Measurements from ENCODE around the gene CBLN3.

DNA sequence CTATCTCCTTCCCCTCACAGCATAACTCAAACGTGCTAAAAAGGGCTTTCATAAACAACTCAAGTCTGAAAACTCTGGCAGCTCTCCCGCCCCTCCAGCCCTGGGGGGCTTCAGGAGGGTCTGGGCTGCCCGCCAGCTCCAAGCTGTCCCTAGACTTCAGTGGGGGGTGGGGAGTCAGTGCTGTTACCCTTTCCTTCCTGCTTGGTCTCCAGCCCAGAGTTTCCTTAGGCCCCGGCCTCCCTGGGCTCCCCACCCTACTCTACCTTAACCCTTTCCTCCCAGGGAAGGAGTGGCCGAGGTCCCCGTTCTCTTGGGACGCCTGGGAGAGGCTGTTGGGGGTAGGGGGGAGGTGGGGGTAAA is 31.2 kb downstream of the CBLN3 start:
- TF ChIP-seq, protein P1, sequence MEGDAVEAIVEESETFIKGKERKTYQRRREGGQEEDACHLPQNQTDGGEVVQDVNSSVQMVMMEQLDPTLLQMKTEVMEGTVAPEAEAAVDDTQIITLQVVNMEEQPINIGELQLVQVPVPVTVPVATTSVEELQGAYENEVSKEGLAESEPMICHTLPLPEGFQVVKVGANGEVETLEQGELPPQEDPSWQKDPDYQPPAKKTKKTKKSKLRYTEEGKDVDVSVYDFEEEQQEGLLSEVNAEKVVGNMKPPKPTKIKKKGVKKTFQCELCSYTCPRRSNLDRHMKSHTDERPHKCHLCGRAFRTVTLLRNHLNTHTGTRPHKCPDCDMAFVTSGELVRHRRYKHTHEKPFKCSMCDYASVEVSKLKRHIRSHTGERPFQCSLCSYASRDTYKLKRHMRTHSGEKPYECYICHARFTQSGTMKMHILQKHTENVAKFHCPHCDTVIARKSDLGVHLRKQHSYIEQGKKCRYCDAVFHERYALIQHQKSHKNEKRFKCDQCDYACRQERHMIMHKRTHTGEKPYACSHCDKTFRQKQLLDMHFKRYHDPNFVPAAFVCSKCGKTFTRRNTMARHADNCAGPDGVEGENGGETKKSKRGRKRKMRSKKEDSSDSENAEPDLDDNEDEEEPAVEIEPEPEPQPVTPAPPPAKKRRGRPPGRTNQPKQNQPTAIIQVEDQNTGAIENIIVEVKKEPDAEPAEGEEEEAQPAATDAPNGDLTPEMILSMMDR (IDR thresholded peaks at IDR 0.05), result no peak
- no peak for TF ChIP-seq POLR2A (IDR thresholded peaks at IDR 0.05)
